Lower leg skin (tissue), 3 donors: ENCODE results near the gene TTC8.

Experiments used
- POLR2A ChIP-seq, 2 donors: fragments of 450-650 bp; IDR thresholded peaks; one replicate each; pipeline ENCODE4 v1.6.1; 2016 to 2017; ENCODE audit warnings: antibody characterized with exemption in 2 of 2, mild to moderate bottlenecking in 1 of 2, moderate library complexity in 1 of 2
- TF ChIP-seq, protein P1 (sequence below), 3 donors: fragments of 450-650 bp; IDR thresholded peaks; one replicate each; pipeline ENCODE4 v1.5.1; 2016; ENCODE audit warnings: antibody characterized with exemption in 3 of 3, mild to moderate bottlenecking in 3 of 3, moderate library complexity in 2 of 3

- TF ChIP-seq, protein P1, sequence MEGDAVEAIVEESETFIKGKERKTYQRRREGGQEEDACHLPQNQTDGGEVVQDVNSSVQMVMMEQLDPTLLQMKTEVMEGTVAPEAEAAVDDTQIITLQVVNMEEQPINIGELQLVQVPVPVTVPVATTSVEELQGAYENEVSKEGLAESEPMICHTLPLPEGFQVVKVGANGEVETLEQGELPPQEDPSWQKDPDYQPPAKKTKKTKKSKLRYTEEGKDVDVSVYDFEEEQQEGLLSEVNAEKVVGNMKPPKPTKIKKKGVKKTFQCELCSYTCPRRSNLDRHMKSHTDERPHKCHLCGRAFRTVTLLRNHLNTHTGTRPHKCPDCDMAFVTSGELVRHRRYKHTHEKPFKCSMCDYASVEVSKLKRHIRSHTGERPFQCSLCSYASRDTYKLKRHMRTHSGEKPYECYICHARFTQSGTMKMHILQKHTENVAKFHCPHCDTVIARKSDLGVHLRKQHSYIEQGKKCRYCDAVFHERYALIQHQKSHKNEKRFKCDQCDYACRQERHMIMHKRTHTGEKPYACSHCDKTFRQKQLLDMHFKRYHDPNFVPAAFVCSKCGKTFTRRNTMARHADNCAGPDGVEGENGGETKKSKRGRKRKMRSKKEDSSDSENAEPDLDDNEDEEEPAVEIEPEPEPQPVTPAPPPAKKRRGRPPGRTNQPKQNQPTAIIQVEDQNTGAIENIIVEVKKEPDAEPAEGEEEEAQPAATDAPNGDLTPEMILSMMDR (IDR thresholded peaks at IDR 0.05), result no peak
- no peak for TF ChIP-seq POLR2A (IDR thresholded peaks at IDR 0.05)
These were observed 44.2 kb downstream of the TTC8 start for GRCh38 chr14:88868558-88869159.
